Stromal cell of bone marrow (primary cell): Measurements from ENCODE around the gene OR4E1.
"Not testable (repeated sequence)": the region's sequence is repeated elsewhere in the genome, so short reads cannot be mapped to it uniquely, and the experiment has no call there.

Experiments
- DNase-seq: peaks from one replicate; pipeline ENCODE4 v3.0.0-alpha.2; 2012; ENCODE audit warnings: low read depth

Gene OR4E1

GRCh38 chr14:21673718-21674117, at the start of gene OR4E1:
TSS of gene OR4E1 (minus strand) at chr14:21673818. CDS start at chr14:21670935, 2,883 bp downstream.
- no peak for DNase-seq

GRCh38 chr14:21721504-21721903, 47.9 kb upstream of the OR4E1 start:
- no peak for DNase-seq

GRCh38 chr14:21719841-21720240, 46.2 kb upstream of the OR4E1 start:
- DNase-seq, result no peak

- DNase-seq, result no peak
Measured at GRCh38 chr14:21714318-21714929, 40.8 kb upstream of the OR4E1 start.

GRCh38 chr14:21712036-21712435, 38.4 kb upstream of the OR4E1 start:
- no peak for DNase-seq

GRCh38 chr14:21711360-21711961, 37.8 kb upstream of the OR4E1 start:
- DNase-seq, result peak; percentile 7

- DNase-seq, result no peak
Measured at GRCh38 chr14:21704338-21704737, 30.7 kb upstream of the OR4E1 start.

GRCh38 chr14:21703357-21704326, 30.0 kb upstream of the OR4E1 start:
- DNase-seq, result no peak

GRCh38 chr14:21702316-21702715, 28.7 kb upstream of the OR4E1 start:
- no peak for DNase-seq

- no peak for DNase-seq
Measured at GRCh38 chr14:21699551-21699950, 25.9 kb upstream of the OR4E1 start.

- not testable (repeated sequence) for DNase-seq
Measured at GRCh38 chr14:21698538-21698937, 24.9 kb upstream of the OR4E1 start.

- not testable (repeated sequence) for DNase-seq
Measured at GRCh38 chr14:21697662-21698061, 24.0 kb upstream of the OR4E1 start.

- no peak for DNase-seq
Measured at GRCh38 chr14:21694425-21694824, 20.8 kb upstream of the OR4E1 start.

- DNase-seq, result no peak
Measured at GRCh38 chr14:21686468-21686867, 12.8 kb upstream of the OR4E1 start.

- DNase-seq, result no peak
Measured at GRCh38 chr14:21680072-21680471, 6.5 kb upstream of the OR4E1 start.

- DNase-seq, result no peak
Measured at GRCh38 chr14:21675566-21675965, 1.9 kb upstream of the OR4E1 start.

- DNase-seq, result no peak
Measured at GRCh38 chr14:21672116-21672515, 1.5 kb downstream of the OR4E1 start.

GRCh38 chr14:21671371-21671770, 2.2 kb downstream of the OR4E1 start:
- DNase-seq, result no peak

- DNase-seq, result no peak
Measured at GRCh38 chr14:21669284-21669683, 4.3 kb downstream of the OR4E1 start.

GRCh38 chr14:21668377-21668776, 5.2 kb downstream of the OR4E1 start:
- peak; percentile 25 for DNase-seq

- DNase-seq, result no peak
Measured at GRCh38 chr14:21656980-21657379, 16.6 kb downstream of the OR4E1 start.

- DNase-seq, result no peak
Measured at GRCh38 chr14:21654215-21654614, 19.4 kb downstream of the OR4E1 start.

- no peak for DNase-seq
Measured at GRCh38 chr14:21653331-21653885, 20.2 kb downstream of the OR4E1 start, which contains the start of gene OR4E2. TSS of gene OR4E2 (plus strand) at chr14:21653835. CDS start at chr14:21665083, 11,248 bp downstream.
